Activated T-helper 1 cell treated with anti-CD3 and anti-CD28 coated beads, Interleukin-2, amount 50 U/mL, for 16 hours (primary cell): ENCODE measurements around the gene HOGA1.
"Not testable (repeated sequence)": the region's sequence is repeated elsewhere in the genome, so short reads cannot be mapped to it uniquely, and the experiment has no call there.

ENCODE experiments used
- DNase-seq, 2 donors: peaks; one replicate each; pipeline ENCODE4 v3.0.0-alpha.2; 2020; ENCODE audit warnings: low read depth in 1 of 2, low spot score in 1 of 2

The HOGA1 gene

DNA sequence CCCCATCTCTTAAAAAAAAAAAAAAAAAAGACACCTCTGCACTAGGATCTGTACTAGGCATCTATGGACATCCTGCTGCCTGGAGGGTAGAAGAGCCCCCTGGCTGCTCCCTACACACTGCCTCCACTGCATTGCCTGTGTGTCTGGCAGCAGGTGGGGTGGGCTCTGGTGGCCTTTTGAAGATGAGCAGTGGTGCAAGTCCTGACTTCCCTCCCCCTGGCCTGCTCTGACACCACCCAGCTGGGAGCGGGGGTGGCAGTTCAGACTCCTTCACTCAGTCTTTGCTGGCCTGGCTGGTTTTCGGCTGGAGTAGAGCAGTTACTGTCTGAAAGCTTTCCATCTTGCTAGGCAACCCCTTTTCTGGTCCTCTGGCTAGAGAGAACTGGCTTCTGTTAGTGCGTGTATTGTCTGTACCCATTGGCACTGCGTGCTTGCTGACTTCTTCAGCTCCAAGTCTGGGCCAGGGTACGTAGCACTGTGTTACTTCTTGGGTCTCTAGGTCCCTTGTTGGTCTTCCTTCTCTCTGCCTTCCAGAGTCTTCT lies 23.0 kb downstream of the HOGA1 start:
- no peak for DNase-seq

DNA sequence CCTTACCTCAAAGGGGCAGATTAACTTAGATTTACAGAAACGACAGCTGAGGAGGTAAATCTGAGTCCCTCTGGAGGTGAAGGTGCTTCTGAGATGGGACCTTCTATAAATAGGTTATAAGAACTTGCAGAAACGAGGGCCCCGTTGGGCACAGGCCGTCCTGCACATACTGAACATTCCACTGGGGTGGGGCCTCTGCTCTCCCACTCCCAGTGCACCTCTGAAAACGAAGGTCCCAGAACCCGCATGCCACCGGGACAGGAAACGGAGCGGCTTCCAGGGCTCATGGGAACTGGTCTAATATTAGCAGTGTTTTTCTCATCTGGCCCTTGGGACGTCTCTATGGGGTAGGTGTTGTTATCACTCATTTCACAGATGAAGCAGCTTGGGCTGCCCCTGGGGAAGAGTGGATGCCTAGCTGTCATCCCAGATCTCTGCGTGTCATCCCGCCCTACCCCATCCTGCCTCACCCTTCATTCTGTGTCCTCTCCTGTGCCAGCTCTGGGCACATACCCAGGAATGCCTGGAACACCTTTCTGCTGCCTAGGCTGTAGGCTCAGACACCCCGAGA lies 24.9 kb downstream of the HOGA1 start:
- no peak for DNase-seq

DNA sequence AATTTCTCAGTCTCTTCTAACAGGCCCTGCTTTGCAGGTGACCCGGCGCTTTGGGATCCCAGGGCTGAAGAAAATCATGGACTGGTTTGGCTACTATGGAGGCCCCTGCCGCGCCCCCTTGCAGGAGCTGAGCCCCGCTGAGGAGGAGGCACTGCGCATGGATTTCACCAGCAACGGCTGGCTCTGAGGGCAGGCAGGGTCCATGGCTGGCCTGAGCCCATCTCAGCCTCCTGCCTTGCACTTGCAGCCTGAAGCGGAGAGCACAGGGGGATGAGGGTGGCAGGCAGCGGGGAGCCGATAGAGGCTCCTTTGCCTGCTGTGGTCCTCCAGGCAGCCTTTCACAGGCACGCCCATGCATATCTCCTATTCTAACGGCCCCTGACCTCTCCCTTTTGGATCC lies 27.3 kb downstream of the HOGA1 start:
- DNase-seq: no peak

DNA sequence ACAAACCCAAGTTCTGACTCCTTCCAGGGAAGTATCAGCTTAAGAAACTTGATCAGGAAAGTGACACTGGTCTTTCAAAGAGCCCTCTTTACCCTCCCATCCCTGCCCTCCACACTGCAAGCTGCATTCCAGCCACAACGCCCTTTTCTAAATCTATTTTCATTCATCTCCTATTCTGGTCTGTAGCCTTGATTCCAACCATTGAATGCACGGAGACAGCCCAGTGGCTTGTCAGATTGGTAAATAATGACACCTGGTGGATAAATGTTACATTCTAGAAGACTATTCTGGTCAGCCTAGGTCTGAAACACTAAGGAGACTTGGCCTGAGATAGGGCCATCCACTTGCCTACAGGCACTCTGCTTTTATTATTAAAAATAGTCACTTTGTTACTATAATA lies 28.2 kb downstream of the HOGA1 start:
- no peak for DNase-seq

DNA sequence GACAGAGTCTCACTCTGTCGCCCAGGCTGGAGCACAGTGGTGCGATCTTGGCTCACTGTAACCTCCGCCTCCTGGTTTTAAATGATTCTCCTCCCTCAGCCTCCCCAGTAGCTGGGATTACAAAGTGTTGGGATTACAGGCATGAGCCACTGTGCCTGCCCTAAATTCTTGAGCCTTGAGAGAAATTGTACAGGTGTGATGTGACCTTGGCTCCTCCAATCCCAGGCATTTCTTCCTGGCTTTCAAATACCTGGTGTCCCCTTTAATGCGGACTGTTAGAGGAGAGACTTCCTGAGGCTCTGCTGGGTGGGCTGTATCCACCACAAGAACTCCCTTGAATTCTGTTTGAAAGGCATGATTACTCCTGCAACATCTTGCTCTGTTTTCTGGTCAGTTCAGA lies 34.1 kb downstream of the HOGA1 start:
- no peak for DNase-seq

DNA sequence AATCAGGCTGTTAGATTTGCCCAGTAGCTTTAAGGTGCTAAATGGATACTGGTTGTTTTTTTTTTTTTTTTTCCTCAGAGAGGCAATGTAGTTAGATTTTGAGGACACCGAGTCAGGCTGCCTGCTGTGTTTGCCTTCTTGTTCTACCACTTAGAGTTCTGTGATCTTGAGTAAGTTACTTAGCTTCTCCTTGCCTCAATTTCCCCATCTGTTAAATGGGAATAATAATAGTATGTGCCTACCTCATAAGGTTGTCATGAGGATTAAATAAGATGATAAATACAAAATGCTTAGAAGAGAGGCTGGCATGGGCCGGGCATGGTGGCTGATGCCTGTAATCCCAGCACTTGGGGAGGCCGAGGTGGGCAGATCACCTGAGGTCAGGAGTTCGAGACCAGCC lies 34.5 kb downstream of the HOGA1 start:
- no peak for DNase-seq

DNA sequence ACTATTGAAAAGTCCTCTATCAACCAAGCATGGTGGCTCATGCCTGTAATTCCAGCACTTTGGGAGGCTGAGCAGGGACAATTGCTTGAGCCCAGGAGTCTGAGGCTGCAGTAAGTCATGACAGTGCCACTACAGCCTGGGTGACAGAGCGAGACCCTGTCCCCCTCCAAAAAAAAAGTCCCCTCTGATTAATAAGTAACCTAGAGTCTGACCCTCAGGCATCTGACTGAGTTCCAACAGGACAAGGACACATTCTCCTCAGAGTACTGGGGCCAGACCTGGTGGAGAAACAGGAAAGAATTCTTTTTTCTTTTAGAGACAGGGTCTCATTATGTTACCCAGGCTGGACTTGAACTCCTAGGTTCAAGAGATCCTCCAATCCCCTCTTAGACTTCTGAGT lies 39.1 kb downstream of the HOGA1 start:
- DNase-seq: no peak

DNA sequence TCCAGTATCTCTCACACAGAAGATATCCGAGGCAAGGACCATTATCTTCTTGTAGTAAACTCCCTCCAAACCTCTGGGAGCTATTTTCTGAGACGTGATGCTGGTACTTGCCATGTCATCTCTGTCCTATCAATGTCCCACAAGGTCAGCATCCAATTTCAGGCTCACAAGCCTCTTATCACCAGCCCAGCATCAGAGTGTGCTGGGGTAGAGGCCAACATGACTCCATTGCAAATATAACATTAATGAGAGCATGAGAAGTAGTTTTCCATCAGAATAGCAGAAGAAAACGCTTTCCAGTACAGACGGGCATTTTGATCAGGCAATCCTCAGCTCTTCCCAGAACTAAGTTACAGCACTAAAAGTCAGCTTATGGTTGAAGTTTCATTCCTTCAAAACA lies 43.5 kb downstream of the HOGA1 start:
- DNase-seq: no peak

DNA sequence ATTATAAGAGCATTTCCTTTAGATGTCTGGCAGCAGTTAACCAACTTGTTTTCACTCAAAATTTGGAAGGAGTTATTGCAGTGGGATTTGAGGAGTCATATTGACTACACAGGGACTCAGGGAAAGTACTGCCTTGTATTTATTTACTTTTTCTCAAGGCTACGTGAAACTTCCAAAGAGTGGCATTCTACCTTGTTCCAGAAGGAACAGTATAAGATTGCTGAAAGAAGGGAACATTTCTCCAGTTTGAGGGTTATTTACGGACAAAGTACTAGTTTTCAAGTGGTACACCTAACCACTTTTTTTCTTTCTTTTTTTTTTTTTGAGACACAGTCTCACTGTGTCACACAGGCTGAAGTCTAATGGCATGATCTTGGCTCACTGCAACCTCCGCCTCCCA lies 44.0 kb downstream of the HOGA1 start:
- DNase-seq: no peak

DNA sequence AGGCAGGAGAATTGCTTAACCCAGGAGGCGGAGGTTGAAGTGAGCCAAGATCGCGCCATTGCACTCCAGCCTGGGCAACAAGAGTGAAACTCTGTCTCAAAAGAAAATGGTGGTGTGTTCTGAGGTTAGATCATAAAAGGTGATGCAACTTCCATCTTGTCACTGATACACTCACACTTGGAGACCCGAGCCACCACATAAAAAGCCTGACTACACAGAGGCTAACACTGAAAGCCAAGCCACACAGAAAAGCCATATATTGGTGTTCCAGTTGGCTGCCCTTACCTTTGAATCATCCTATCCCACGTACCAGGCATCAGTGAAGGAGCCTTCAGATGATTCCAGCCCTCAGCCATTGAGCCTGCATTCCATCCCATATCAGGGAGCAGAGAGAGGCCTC lies 45.1 kb downstream of the HOGA1 start:
- no peak for DNase-seq

DNA sequence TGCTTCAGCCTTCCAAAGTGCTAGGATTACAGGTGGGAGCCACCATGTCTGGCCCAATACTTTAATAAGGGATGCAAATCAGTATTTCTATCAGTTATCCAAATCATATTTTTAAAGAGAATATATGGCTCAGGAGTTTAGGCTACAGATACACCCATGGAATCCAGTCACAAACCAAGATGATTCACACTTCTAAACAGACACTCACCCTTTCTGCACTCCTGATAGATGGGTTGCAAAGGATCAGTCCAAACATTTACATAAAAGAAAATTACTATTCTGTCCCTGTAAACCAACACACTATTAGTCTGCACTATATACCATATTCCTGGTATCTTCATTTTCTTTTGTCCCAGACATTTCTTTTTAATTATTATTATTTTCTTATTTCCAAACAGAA lies 46.9 kb downstream of the HOGA1 start:
- no peak for DNase-seq

DNA sequence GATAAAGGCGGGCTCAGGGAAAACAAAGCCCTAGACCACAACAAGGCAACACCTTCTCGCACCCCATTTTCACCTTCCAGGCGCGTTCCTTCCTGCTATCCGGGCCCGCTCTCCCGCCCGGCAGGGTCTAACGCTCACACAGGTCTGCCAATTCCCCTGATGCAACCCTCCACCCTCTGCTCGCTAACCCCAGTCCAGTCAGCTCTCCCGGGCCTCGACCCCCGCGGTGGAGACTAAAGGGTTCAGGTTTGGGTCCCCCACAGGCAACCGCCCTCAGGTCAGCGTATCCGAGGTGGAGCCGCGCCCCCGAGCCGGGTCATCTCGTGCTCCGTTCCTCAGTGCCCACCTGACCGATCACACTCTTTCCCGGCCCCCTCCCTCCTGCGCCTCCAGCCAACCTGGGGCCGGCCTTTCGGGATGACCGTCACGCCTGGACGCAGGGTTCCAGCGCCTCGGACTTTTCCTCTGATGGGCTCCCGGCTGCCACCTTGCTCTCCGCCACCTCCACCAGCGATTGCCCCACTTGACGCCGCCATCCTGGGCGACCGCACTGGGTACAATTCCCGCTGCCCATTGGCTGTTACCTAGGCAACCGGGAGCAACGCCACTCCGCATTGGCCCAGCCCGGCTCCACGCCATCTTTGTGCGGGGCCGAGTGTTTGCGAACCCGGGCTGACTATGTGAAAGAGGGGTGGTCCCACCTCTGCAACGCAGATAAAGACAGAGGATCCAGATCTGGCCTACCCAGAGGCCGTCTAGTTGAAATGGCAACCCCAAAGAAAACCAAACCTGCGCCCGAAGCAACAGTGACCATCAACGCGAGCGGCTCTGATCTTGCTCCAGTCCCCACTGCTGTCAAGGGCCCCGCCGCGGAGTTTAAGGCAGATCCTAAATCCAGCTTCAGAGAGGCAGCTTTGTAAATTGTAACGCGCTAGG lies 49.0 kb downstream of the HOGA1 start, which contains the start of gene MORN4:
Gene MORN4 (minus strand): TSS at position 552 of the 936 bp plus-strand sequence. CDS start 13,847 bp downstream, outside the sequence.
- DNase-seq: peak; percentile 82 to 85

DNA sequence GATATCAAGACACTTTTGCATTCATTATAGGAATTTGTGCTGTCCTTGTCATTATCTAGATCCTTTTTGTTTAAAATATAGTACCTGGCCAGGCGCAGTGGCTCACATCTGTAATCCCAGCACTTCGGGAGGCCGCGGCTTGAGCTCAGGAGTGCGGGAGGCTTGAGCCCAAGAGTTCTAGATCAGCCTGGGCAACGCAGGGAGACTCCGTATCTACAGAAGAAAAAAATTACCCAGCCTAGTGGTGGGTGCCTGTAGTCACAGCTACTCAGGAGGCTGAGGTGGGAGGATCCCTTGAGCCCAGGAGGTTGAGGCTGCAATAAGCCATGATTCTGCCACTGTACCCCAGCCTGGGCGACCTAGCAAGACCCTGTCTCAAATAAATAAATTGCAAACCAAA lies 49.7 kb downstream of the HOGA1 start:
- DNase-seq: no peak

DNA sequence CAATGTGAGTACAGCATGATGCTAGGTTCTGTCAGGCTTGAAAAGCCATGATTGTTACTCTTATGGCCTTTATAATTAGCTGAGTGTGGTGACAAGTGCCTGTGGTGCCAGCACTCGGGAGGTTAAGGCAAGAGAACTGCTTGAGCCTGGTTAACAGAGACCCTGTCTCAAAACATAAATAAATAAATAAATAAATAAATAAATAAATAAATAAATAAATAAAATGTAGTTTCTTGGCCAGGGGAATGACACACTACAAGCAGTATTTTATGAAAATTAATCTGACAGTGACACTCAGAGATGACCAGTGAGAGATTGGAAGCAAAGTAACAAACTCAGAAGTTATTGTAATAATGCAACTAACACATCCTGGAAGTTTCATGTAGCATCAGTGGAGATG lies 51.4 kb downstream of the HOGA1 start:
- DNase-seq: no peak

DNA sequence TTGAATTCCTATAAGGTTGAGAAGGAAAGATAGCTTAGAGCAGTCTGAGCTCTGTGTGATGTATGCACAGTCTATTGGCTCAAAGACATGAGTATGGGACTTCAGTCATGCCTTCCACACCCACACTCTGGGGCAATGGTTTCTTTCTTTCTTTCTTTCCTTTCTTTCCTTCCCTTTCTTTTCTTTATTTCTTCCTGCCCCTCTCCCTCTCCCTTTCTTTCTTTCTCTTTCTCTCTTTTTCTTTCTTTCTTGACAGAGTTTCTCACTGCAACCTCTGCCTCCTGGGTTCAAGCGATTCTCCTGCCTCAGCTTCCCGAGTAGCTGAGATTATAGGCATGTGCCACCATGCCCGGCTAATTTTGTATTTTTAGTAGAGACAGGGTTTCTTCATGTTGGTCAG lies 54.9 kb downstream of the HOGA1 start:
- not testable (repeated sequence) for DNase-seq

DNA sequence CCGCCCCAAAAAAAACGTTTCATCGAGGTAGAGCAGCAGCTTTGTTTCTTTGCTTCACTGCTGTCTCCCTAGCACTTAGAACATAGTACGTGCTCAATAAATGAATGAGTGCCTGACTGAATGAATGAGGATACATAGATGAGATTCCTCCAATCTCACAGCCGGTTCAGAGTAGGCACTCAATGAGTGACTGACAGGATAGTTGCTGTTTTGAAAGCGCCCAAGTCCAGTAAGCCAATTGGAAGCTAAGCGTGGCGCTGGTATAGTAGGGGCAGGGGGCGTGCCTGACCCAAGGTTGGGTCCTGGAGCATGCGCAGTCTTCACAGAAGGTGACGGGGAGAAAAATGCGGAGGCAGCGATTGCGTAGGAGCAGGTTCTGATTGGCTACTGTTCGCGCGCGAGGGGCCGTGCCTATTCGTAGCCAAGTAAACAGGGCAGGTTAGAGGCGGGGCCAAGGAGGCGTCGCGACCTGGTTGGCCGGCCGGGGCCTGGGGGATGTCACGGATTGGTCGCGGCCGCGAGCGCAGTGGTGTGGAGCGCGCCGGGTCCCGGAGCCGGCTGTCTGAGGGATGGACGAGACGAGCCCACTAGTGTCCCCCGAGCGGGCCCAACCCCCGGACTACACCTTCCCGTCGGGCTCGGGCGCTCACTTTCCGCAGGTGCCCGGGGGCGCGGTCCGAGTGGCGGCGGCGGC lies 56.1 kb downstream of the HOGA1 start, which contains the start of gene PI4K2A:
Gene PI4K2A (plus strand): TSS at position 498 of the 694 bp plus-strand sequence. CDS start 72 bp downstream, at position 570.
- peak; percentile 95 to 97 for DNase-seq

DNA sequence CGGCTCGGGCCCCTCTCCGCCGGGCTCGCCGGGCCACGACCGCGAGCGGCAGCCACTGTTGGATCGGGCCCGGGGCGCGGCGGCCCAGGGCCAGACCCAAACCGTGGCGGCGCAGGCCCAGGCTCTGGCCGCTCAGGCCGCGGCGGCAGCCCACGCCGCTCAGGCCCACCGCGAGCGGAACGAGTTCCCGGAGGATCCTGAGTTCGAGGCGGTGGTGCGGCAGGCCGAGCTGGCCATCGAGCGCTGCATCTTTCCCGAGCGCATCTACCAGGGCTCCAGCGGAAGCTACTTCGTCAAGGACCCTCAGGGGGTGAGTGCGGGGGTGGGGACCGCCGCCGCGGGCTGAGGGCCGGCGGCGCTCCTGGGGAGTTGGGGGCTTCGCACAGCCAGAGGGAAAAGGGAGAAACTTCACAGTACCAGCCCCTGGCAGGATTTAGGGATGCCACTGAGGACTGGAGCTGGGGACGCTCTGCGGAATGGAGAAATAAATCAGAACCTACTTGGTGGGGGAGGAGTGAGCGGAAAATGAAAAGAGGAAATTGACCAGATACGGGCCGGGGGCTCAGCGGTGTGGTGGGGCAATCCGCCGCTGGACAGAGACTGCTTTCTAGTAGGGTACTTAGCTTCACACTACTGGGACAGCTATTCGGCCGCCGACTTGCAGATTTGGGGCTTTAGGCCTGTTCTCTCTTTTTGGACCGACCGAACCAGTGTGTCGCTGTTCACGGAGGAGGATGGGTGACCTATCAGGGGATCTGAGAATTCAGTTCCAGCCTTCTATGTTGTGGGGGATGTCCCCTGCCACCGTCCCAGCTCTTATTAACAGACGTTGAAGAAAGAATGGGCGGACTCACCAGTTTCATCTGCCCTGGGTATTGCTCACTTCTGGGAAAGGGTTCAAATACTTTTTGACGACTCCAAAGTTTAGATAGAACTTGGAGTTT lies 57.0 kb downstream of the HOGA1 start:
- no peak for DNase-seq

DNA sequence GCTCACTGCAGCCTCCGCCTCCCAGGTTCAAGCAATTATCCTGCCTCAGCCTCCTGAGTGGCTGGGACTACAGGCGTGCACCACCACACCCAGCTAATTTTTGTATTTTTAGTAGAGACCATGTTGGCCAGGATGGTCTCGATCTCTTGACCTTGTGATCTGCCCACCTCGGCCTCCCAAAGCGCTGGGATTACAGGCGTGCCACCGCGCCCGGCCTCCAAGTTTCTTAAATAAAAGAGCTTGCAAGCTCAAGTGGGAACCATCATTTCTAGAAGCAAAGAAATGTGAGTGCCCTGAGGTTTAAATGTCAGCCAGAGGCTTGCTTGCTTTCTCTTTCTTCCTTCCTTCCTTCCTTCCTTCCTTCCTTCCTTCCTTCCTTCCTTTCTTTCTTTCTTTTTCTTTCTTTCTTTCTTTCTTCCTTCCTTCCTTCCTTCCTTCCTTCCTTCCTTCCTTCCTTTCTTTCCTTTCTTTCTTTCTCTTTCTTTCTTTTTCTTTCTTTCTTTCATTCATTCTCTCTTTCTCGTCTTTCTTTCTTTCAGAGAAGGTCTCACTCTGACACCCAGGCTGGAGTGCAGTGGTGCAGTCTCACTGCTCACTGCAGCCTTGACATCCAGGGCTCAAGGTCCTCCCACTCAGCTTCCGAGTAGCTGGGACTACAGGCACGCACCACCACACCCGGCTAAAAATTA lies 58.4 kb downstream of the HOGA1 start:
- not testable (repeated sequence) for DNase-seq

DNA sequence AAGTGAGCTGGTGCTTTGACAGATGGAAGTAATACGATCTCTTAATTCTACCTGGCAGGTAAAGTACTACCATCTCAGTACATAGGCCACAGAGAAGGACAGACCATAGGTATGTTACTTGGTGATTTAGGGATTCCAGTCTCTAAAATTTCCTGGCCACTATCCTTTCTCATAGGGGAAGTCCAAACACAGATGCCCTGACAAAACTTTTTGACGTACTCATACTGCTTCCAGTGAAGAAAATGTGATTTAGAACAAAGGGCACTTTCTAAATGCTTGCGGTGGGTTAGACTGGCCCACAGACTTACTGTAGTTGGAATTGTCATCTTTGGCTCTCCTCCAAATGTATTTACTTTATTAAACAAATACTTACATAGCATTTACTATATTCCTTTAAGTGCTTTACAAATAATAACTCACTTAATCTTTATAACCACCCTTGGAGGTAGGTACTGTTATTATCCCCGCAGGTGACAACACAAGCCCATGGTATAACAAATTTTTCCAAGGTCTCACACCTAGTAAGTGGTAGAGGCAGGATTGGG lies 59.3 kb downstream of the HOGA1 start:
- DNase-seq: no peak

DNA sequence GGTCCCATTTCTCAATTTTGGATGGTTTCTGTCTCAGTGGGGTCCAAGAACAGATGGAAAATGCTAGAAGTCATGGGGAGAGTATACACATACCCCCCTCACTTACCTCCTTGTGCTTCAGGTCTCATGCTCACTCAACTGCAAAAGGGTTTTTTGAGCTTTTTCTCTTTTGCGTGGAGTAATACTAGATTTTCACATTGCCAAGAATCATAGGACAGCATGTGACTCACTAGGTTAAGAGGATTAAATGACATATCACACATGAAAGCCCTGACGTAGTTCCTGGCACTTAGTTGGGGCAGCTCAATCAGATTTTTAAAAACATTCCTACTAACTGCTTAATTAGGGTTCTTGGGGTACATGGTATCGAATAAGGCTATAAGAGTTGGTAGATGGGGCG lies 60.7 kb downstream of the HOGA1 start:
- DNase-seq: no peak
